Neuronal stem cell (in vitro differentiated cells): ENCODE measurements around the gene SLC5A4.

ENCODE experiments used
- DNase-seq: peaks from one replicate; pipeline ENCODE4 v3.0.0-alpha.2; 2013; ENCODE audit warnings: low spot score
- H2AFZ ChIP-seq: one replicate; pipeline ENCODE4 v1.6.1; 2013; ENCODE audit warnings: mild to moderate bottlenecking, low read length, inconsistent platforms
- H2AK5ac ChIP-seq: 2 replicates; pipeline ENCODE4 v1.6.1; 2013; ENCODE audit warnings: low read depth, mild to moderate bottlenecking, inconsistent platforms, low read length, moderate library complexity, mixed read lengths
- H2BK120ac ChIP-seq: 2 replicates; pipeline ENCODE4 v1.6.1; 2013; ENCODE audit warnings: low read depth, mild to moderate bottlenecking, inconsistent platforms, low read length, moderate library complexity, mixed read lengths
- H2BK12ac ChIP-seq: one replicate; pipeline ENCODE4 v1.6.1; 2013; ENCODE audit warnings: low read length, inconsistent platforms
- H2BK15ac ChIP-seq: 2 replicates; pipeline ENCODE4 v1.6.1; 2013; ENCODE audit warnings: mild to moderate bottlenecking, low read length, inconsistent platforms, mixed read lengths
- H2BK5ac ChIP-seq: one replicate; pipeline ENCODE4 v1.6.1; 2013; ENCODE audit warnings: inconsistent platforms, mild to moderate bottlenecking, low read length, moderate library complexity
- H3K14ac ChIP-seq: one replicate; pipeline ENCODE4 v1.6.1; 2013; ENCODE audit warnings: low read length, inconsistent platforms
- H3K18ac ChIP-seq: 2 replicates; pipeline ENCODE4 v1.6.1; 2013; ENCODE audit warnings: low read length, inconsistent platforms
- H3K23ac ChIP-seq: 2 replicates; pipeline ENCODE4 v1.6.1; 2013; ENCODE audit warnings: low read depth, mild to moderate bottlenecking, mixed read lengths, low read length, inconsistent platforms; ENCODE audit not compliant: poor library complexity
- H3K27ac ChIP-seq: replicated peaks from 3 replicates; pipeline ENCODE4 v1.5.1; 2013; ENCODE audit warnings: low read length, inconsistent platforms
- H3K27me3 ChIP-seq, 3 experiments: 2 replicates each; pipeline ENCODE4 v1.6.1; 2013; ENCODE audit warnings: low read length in 3 of 3, mild to moderate bottlenecking in 2 of 3, inconsistent platforms in 1 of 3, low read depth in 1 of 3, mixed read lengths in 1 of 3, moderate library complexity in 1 of 3; ENCODE audit not compliant: control insufficient read depth in 3 of 3, insufficient read depth in 3 of 3
- H3K36me3 ChIP-seq, 2 donors: replicated peaks in 1 of 2; 2 replicates each; pipeline ENCODE4 v1.6.1; 2013; ENCODE audit warnings: low read length in 2 of 2; ENCODE audit not compliant: control insufficient read depth in 2 of 2, insufficient read depth in 2 of 2
- H3K4ac ChIP-seq: 2 replicates; pipeline ENCODE4 v1.6.1; 2013; ENCODE audit warnings: inconsistent platforms, mild to moderate bottlenecking, low read length, moderate library complexity
- H3K4me1 ChIP-seq, 2 donors: 1 replicate in 1 of 2; 2 replicates in 1 of 2; pipeline ENCODE4 v1.6.1; 2013; ENCODE audit warnings: low read length in 2 of 2, low read depth in 1 of 2; ENCODE audit not compliant: control insufficient read depth in 2 of 2, insufficient read depth in 1 of 2
- H3K4me2 ChIP-seq: one replicate; pipeline ENCODE4 v1.6.1; 2013; ENCODE audit warnings: mild to moderate bottlenecking, low read length, inconsistent platforms; ENCODE audit not compliant: insufficient read depth, poor library complexity, severe bottlenecking
- H3K4me3 ChIP-seq, 2 donors: 2 replicates each; pipeline ENCODE4 v1.5.1; 2013; ENCODE audit warnings: low read length in 2 of 2, mild to moderate bottlenecking in 2 of 2, inconsistent platforms in 1 of 2, moderate library complexity in 1 of 2
- H3K79me1 ChIP-seq: one replicate; pipeline ENCODE4 v1.6.1; 2013; ENCODE audit warnings: low read depth, mild to moderate bottlenecking, inconsistent platforms, low read length, moderate library complexity
- H3K9ac ChIP-seq: one replicate; pipeline ENCODE4 v1.6.1; 2013; ENCODE audit warnings: mild to moderate bottlenecking, low read depth, low read length, inconsistent platforms; ENCODE audit not compliant: poor library complexity
- H3K9me3 ChIP-seq, 2 donors: replicated peaks in 1 of 2; 2 replicates each; pipeline versions ENCODE3 to v1.6.1; 2013; ENCODE audit warnings: low read length in 2 of 2, mild to moderate bottlenecking in 2 of 2, inconsistent platforms in 1 of 2, low read depth in 1 of 2, mixed read lengths in 1 of 2, moderate library complexity in 1 of 2; ENCODE audit not compliant: control insufficient read depth in 2 of 2, insufficient read depth in 1 of 2
- H4K8ac ChIP-seq: one replicate; pipeline ENCODE4 v1.6.1; 2013; ENCODE audit warnings: low read depth, mild to moderate bottlenecking, inconsistent platforms, low read length, moderate library complexity
- H4K91ac ChIP-seq: one replicate; pipeline ENCODE4 v1.6.1; 2013; ENCODE audit warnings: low read length, low read depth, mild to moderate bottlenecking, inconsistent platforms; ENCODE audit not compliant: poor library complexity
- WGBS, 2 donors: extraction: QIAGEN DNeasy Blood & Tissue Kit; methylation state at CpG; one replicate each; pipeline ENCODE4 v1.1.7; 2013; ENCODE audit warnings: missing lambda C conversion rate in 2 of 2, mixed read lengths in 1 of 2; ENCODE audit not compliant: insufficient read length in 2 of 2, insufficient replicate concordance in 1 of 2; ENCODE audit errors: extremely low coverage in 2 of 2; 5-methylcytosine and 5-hydroxymethylcytosine counted together

SLC5A4 gene

GRCh38 chr22:32237906-32238305 is 17.2 kb downstream of the SLC5A4 start:
- no peak overlapping the region for H2AK5ac ChIP-seq
- no CpG with 5 or more reads among the region's 1 CpG for WGBS, 2 donors
- H3K4me2 ChIP-seq: no peak overlapping the region
- H2AFZ ChIP-seq: no peak overlapping the region
- no peak overlapping the region for H2BK5ac ChIP-seq
- H2BK15ac ChIP-seq: no peak overlapping the region
- no peaks in the 10 kb centered on the region for H3K27me3 ChIP-seq
- no peak overlapping the region for H4K91ac ChIP-seq
- no peak overlapping the region for H3K9ac ChIP-seq
- H3K27ac ChIP-seq: no peak overlapping the region
- H3K4me1 ChIP-seq: peaks cover 0 to under 1% of the 10 kb centered on the region in 2 donors
- no peak for DNase-seq
- H3K4me3 ChIP-seq: no peak overlapping the region
- H3K36me3 ChIP-seq: no peaks in the 10 kb centered on the region
- no peak overlapping the region for H2BK120ac ChIP-seq
- no peak overlapping the region for H3K4ac ChIP-seq
- H4K8ac ChIP-seq: no peak overlapping the region
- H3K79me1 ChIP-seq: no peaks in the 10 kb centered on the region
- no peaks in the 10 kb centered on the region for H3K9me3 ChIP-seq
- no peak overlapping the region for H2BK12ac ChIP-seq
- H3K23ac ChIP-seq: no peak overlapping the region
- no peak overlapping the region for H3K18ac ChIP-seq
- H3K14ac ChIP-seq: no peak overlapping the region

GRCh38 chr22:32236970-32237369 is 18.2 kb downstream of the SLC5A4 start:
- Histone ChIP-seq H3K9ac (no peak overlapping the region), H3K18ac (no peak overlapping the region), H2BK120ac (no peak overlapping the region), H2AK5ac (no peak overlapping the region), H3K14ac (no peak overlapping the region), H3K23ac (no peak overlapping the region), H3K9me3 (no peaks in the 10 kb centered on the region), H3K79me1 (no peaks in the 10 kb centered on the region), H3K4me3 (no peak overlapping the region), H3K27ac (no peak overlapping the region), H4K91ac (no peak overlapping the region), H2BK15ac (no peak overlapping the region), H4K8ac (no peak overlapping the region), H3K4me1 (peaks cover 0 to 3% of the 10 kb centered on the region in 2 donors), H3K27me3 (no peaks in the 10 kb centered on the region), H3K4me2 (no peak overlapping the region), H2AFZ (no peak overlapping the region), H3K4ac (no peak overlapping the region), H2BK5ac (no peak overlapping the region), H2BK12ac (no peak overlapping the region), H3K36me3 (no peaks in the 10 kb centered on the region)
- no CpG with 5 or more reads among the region's 8 CpGs for WGBS, 2 donors
- DNase-seq: no peak

GRCh38 chr22:32233091-32233490 is 22.1 kb downstream of the SLC5A4 start:
- Histone ChIP-seq H4K8ac (no peak overlapping the region), H2AK5ac (no peak overlapping the region), H3K9ac (no peak overlapping the region), H3K4me3 (no peak overlapping the region), H3K4ac (no peak overlapping the region), H3K36me3 (no peaks in the 10 kb centered on the region), H2BK12ac (no peak overlapping the region), H2BK15ac (no peak overlapping the region), H3K4me2 (no peak overlapping the region), H3K18ac (no peak overlapping the region), H3K79me1 (no peaks in the 10 kb centered on the region), H3K4me1 (peaks cover 0 to 3% of the 10 kb centered on the region in 2 donors), H3K27ac (no peak overlapping the region), H3K27me3 (no peaks in the 10 kb centered on the region), H2AFZ (no peak overlapping the region), H3K9me3 (no peaks in the 10 kb centered on the region), H2BK5ac (no peak overlapping the region), H3K14ac (no peak overlapping the region), H2BK120ac (no peak overlapping the region), H3K23ac (no peak overlapping the region), H4K91ac (no peak overlapping the region)
- no peak for DNase-seq
- WGBS, 2 donors: no CpG with 5 or more reads among the region's 5 CpGs

- Histone ChIP-seq H3K4me2 (no peak overlapping the region), H3K27me3 (no peaks in the 10 kb centered on the region), H3K14ac (no peak overlapping the region), H2AK5ac (no peak overlapping the region), H3K18ac (no peak overlapping the region), H3K9ac (no peak overlapping the region), H3K79me1 (no peaks in the 10 kb centered on the region), H3K27ac (no peak overlapping the region), H3K4ac (no peak overlapping the region), H2BK5ac (no peak overlapping the region), H4K91ac (no peak overlapping the region), H2BK120ac (no peak overlapping the region), H3K4me1 (peaks cover 0 to 3% of the 10 kb centered on the region in 2 donors), H3K36me3 (no peaks in the 10 kb centered on the region), H2AFZ (no peak overlapping the region), H3K23ac (no peak overlapping the region), H2BK15ac (no peak overlapping the region), H3K9me3 (no peaks in the 10 kb centered on the region), H2BK12ac (no peak overlapping the region), H3K4me3 (no peak overlapping the region), H4K8ac (no peak overlapping the region)
- WGBS, 2 donors: no CpG with 5 or more reads among the region's 5 CpGs
- no peak for DNase-seq
Observed at GRCh38 chr22:32232191-32232830, 22.8 kb downstream of the SLC5A4 start.
